Lower lobe of right lung (tissue), 2 donors: ENCODE data around the gene TTLL5. TPM values are rescaled to one million over a fixed set of nuclear protein-coding genes. Genes with fewer than 3 reads are reported as not detected.

Source experiments
- ATAC-seq, 2 donors: fragments of 200-7000 bp; cut with Tn5 transposase; one replicate each; pipeline ENCODE4 v1.9.1; 2020 to 2022; ENCODE audit warnings: mild to moderate bottlenecking in 2 of 2, moderate library complexity in 2 of 2
- DNase-seq: peaks from one replicate; pipeline ENCODE4 v3.0.0-alpha.2; 2020
- H3K27ac ChIP-seq: fragments of 200-600 bp; one replicate; pipeline ENCODE4 v1.8.0; 2022
- H3K27me3 ChIP-seq: fragments of 200-600 bp; one replicate; pipeline ENCODE4 v1.8.0; 2022; ENCODE audit warnings: low read depth
- H3K36me3 ChIP-seq: fragments of 200-600 bp; one replicate; pipeline ENCODE4 v1.8.0; 2022; ENCODE audit warnings: mild to moderate bottlenecking
- H3K4me1 ChIP-seq: fragments of 200-600 bp; one replicate; pipeline ENCODE4 v1.8.0; 2022
- H3K4me3 ChIP-seq: fragments of 200-600 bp; one replicate; pipeline ENCODE4 v1.8.0; 2022; ENCODE audit warnings: mild to moderate bottlenecking
- H3K9me3 ChIP-seq: fragments of 200-600 bp; one replicate; pipeline ENCODE4 v1.8.0; 2022
- CTCF ChIP-seq: fragments of 200-600 bp; IDR thresholded peaks from one replicate; pipeline ENCODE4 v1.8.0; 2022; ENCODE audit warnings: antibody characterized with exemption, mild to moderate bottlenecking
- intact Hi-C: fragments of 100-400 bp; cut with DNase I; formaldehyde crosslinking; loops from one replicate; pipeline ENCODE4 v1.11.0; 2022
- total RNA-seq: library from RNA; stranded (reverse); fragmentation: NEBNext Ultra II Directional; extraction: Animal tissue kit (Norgen Biotek cat#: 25700); gene quantifications from one replicate; pipeline ENCODE4 v1.2.1, GENCODE V29; 2021
- donor health status: DM: no; HTN: yes; CAD: no; lungs with severe emphysema.

TTLL5 gene
- total RNA-seq, 1 donor from 2014 or later, result 32.6 TPM

- ATAC-seq (no peak), DNase-seq (no peak)
- no peak overlapping the region for H3K4me3 ChIP-seq
- no peaks in the 10 kb centered on the region for H3K4me1 ChIP-seq
- no peak for TF ChIP-seq CTCF
- H3K27ac ChIP-seq, result no peak overlapping the region
- H3K27me3 ChIP-seq, result no peaks in the 10 kb centered on the region
- intact Hi-C loops, result no loop called here
- H3K36me3 ChIP-seq, result no peaks in the 10 kb centered on the region
- no peaks in the 10 kb centered on the region for H3K9me3 ChIP-seq
Measured at GRCh38 chr14:75939200-75939599, 278.2 kb downstream of the TTLL5 start.

- no peak for ATAC-seq
Measured at GRCh38 chr14:75941030-75941429, 280.0 kb downstream of the TTLL5 start.

GRCh38 chr14:75944607-75945241 is 283.7 kb downstream of the TTLL5 start:
- intact Hi-C loops, result no loop called here
- no peaks in the 10 kb centered on the region for H3K36me3 ChIP-seq
- H3K4me1 ChIP-seq, result no peaks in the 10 kb centered on the region
- no peak overlapping the region for H3K4me3 ChIP-seq
- H3K27ac ChIP-seq, result no peak overlapping the region
- TF ChIP-seq CTCF, result no peak
- no peak for DNase-seq
- no peak for ATAC-seq
- no peaks in the 10 kb centered on the region for H3K27me3 ChIP-seq
- no peaks in the 10 kb centered on the region for H3K9me3 ChIP-seq

More at GRCh38 chr14:75941030-75941429, 280.0 kb downstream of the TTLL5 start:
- H3K27me3 ChIP-seq, result no peaks in the 10 kb centered on the region
- H3K27ac ChIP-seq, result no peak overlapping the region
- TF ChIP-seq CTCF, result no peak
- no peaks in the 10 kb centered on the region for H3K4me1 ChIP-seq
- H3K9me3 ChIP-seq, result no peaks in the 10 kb centered on the region
- intact Hi-C loops, result no loop called here
- no peak for DNase-seq
- H3K4me3 ChIP-seq, result no peak overlapping the region
- no peaks in the 10 kb centered on the region for H3K36me3 ChIP-seq

GRCh38 chr14:75946785-75947184 is 285.7 kb downstream of the TTLL5 start:
- H3K27me3 ChIP-seq, result no peaks in the 10 kb centered on the region
- H3K4me1 ChIP-seq, result no peaks in the 10 kb centered on the region
- H3K9me3 ChIP-seq, result no peaks in the 10 kb centered on the region
- no peaks in the 10 kb centered on the region for H3K36me3 ChIP-seq
- DNase-seq, result no peak
- intact Hi-C loops, result no loop called here
- H3K27ac ChIP-seq, result no peak overlapping the region
- TF ChIP-seq CTCF, result no peak
- ATAC-seq, result no peak
- no peak overlapping the region for H3K4me3 ChIP-seq

GRCh38 chr14:75952489-75952888 is 291.4 kb downstream of the TTLL5 start:
- Histone ChIP-seq H3K4me3 (no peak overlapping the region), H3K9me3 (no peaks in the 10 kb centered on the region), H3K36me3 (peaks cover 8% of the 10 kb centered on the region), H3K27me3 (no peaks in the 10 kb centered on the region), H3K27ac (no peak overlapping the region), H3K4me1 (no peaks in the 10 kb centered on the region)
- no peak for TF ChIP-seq CTCF
- intact Hi-C loops, result no loop called here
- no peak for DNase-seq
- ATAC-seq, result no peak

GRCh38 chr14:75959031-75959430 is 298.0 kb downstream of the TTLL5 start:
- Histone ChIP-seq H3K4me3 (no peak overlapping the region), H3K4me1 (no peaks in the 10 kb centered on the region), H3K27me3 (no peaks in the 10 kb centered on the region), H3K36me3 (peaks cover 37% of the 10 kb centered on the region), H3K27ac (no peak overlapping the region), H3K9me3 (no peaks in the 10 kb centered on the region)
- no peak for TF ChIP-seq CTCF
- intact Hi-C loops, result no loop called here
- DNase-seq, result no peak
- no peak for ATAC-seq
